ENCODE results near the gene PALB2.

Gene PALB2

DNA sequence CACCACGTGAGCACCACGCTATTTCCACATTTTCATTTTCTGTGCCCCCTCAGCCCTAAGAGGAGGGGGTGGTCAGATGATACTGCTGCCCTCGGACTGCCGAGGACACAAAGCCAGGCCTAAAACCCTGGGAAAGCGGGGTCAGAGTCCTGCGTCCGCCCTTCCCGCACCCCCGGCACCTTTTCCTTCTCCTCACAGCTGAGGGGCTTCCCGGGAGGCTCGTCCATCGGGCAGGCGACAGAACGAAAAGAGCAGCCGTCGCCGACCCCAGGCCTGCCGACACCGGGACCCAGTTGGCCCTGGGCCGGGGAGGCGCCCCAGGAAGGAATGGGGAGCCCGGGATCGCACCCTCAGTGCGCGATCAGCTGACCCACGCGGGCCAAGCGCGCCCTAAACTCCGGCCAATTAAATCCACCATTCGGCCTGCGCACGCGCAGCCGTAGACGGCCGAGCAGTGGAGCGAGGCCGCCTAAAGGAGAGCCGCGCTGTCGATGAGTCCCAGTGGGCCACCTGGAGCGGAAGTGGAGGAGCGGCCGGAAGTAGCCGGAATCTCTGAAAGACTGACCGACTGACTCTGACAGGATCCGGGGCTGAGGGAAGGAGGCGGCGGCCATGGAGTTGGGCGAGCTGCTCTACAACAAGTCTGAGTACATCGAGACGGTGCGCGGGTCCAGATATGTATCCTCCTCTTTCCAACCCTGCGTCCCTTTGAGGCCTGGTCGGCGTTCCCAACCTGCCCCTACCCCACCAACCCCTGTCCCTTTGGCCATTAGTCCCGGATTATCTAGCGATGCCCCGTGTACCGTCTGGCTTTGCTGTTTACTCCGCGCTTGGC, at the start of gene PALB2, which contains the start of gene DCTN5:
TSS of gene PALB2 (minus strand) at position 380 of the 835 bp plus-strand sequence. CDS start at position 227, 153 bp downstream.
TSS of gene DCTN5 (plus strand) at position 536 of the 835 bp plus-strand sequence. CDS start at position 613, 77 bp downstream.
- peak; percentile 70 for DNase-seq (ENCODE audit: low read depth)

DNA sequence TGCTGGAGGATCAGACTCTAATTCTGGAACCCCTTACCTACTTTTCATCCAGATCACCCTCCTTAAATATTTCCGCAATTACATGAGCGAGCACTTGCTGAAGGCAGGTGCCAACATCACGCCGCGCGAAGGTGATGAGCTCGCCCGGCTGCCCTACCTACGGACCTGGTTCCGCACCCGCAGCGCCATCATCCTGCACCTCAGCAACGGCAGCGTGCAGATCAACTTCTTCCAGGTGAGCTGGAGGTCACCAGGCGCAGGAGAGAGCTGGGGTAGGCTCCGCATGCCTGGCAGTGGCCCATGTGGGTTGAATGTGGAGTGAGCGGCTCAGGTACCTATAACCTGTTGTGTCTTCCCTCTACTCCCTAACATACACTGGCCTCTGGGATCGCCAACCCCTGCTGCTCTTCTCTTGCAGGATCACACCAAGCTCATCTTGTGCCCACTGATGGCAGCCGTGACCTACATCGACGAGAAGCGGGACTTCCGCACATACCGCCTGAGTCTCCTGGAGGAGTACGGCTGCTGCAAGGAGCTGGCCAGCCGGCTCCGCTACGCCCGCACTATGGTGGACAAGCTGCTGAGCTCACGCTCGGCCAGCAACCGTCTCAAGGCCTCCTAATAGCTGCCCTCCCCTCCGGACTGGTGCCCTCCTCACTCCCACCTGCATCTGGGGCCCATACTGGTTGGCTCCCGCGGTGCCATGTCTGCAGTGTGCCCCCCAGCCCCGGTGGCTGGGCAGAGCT, 48.5 kb upstream of the PALB2 start:
- DNase-seq (ENCODE audit: low read depth) = no peak

DNA sequence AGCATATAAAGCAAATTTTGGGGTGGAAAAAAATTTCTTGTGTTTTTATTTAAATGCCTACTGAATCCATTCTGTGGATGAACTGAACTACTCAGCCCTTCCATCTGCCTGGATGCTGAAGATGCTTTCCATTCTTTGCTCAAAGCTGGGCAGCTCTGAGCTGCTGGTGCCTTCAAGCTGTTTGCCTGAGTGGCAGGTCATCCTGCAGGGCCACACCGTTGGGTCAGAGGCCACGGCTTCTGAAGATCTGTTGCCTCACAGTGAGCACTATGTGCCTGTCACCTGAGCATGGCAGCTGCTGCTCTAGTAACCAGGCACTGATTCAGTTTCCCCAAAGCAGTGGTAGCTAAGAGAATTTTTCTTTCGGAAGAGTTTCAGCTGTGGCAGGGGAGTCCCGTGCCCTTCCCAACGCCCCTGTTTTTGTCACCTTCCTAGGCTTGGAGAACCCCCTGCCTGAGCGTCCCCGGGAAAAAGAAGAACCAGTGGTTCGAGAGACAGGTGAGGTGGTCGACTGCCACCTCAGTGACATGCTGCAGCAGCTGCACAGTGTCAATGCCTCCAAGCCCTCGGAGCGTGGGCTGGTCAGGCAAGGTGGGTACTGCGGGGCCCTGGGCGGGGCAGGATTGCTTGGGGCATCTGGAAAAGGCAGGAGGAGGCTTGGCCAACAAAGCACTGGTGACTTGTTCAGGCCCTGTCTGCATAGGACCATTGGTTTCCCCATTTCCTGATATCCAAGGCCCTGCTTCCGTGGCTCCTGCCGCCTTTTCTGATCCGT, 46.1 kb upstream of the PALB2 start:
- no peak for DNase-seq (ENCODE audit: low read depth)

DNA sequence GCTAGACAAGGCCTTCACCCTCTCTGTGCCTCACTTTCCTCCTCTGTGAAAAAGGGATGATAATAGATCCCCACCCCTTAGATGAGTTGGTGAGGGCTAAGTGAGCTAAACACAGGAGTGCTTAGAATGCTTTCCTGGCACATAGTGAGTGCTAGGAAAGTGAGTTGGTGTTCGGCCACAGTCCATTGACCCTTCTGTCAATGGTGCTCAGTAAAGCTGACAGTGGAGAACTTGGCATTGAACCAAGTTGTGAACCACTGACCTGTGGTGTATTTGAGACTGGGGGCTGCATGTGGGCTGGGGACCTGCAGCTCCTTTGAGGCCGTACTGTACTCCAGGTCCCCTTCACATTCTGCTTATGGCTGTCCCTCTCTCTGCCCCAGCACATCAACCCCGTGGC, 42.4 kb upstream of the PALB2 start:
- no peak for DNase-seq (ENCODE audit: low read depth)

DNA sequence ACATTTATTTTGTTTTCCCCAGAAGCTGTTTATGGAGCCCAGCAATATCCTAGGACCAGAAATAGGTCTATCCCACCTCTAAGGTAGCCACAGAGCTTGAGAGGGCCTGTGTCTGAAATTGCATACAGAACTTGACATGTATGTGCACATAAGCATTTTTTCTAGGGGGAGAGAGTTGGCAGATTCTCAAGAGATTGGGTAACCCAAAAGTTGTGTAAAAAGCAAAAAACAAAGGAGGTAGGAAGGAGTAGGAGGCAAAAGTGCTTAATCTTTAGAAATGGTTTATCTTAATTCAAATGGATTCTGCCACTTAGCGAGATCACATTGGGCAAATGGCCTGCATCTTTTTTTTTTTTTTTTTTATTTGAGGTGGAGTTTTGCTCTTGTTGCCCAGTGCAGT, 41.1 kb upstream of the PALB2 start:
- DNase-seq (ENCODE audit: low read depth) = no peak

DNA sequence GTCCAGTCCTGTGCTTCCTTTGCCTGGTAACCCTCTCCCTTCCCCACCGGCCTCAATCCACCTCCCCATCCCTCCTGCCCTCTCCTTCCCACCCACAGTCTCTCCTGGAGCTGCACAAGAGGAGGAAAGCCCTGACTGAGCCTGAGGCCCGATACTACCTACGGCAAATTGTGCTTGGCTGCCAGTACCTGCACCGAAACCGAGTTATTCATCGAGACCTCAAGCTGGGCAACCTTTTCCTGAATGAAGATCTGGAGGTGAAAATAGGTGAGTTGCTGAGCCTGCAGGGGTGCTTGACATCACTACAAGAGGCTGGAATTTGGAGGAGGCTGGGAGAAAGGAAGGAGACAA, 38.9 kb upstream of the PALB2 start:
- no peak for DNase-seq (ENCODE audit: low read depth)

DNA sequence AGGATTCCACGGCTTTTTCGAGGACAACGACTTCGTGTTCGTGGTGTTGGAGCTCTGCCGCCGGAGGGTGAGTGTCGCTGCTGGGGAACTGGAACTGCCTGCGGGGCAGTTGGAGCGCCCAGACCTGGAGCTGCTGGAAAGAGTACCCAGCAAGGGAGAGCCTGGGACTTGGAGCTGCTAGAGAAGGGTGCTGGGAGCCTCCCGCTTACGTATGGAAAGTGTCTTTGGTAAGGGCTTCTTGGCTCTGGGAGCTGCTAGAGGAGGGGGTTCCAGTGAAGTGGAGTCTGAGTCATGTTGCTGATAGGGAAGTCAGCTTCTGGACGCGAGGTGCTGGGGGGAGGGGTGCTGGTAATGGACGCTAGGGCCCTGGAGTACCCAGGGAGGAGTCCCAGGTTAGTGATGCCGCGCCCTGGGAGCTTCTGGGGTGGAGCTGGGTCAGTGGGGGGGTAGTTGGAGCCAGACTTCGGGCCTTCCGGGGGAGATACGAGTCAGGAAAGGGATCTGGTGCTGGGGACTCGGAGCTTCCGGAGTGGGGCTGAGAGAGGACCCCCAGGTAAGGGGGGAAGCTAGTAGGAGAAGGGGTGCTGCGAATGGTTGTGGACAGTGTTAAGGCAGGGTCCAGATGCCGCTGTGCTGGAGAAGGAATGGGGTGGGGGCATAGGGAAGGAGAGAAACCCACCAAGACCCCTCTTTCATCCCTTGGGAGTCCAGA, 38.3 kb upstream of the PALB2 start:
- DNase-seq (ENCODE audit: low read depth) = no peak

DNA sequence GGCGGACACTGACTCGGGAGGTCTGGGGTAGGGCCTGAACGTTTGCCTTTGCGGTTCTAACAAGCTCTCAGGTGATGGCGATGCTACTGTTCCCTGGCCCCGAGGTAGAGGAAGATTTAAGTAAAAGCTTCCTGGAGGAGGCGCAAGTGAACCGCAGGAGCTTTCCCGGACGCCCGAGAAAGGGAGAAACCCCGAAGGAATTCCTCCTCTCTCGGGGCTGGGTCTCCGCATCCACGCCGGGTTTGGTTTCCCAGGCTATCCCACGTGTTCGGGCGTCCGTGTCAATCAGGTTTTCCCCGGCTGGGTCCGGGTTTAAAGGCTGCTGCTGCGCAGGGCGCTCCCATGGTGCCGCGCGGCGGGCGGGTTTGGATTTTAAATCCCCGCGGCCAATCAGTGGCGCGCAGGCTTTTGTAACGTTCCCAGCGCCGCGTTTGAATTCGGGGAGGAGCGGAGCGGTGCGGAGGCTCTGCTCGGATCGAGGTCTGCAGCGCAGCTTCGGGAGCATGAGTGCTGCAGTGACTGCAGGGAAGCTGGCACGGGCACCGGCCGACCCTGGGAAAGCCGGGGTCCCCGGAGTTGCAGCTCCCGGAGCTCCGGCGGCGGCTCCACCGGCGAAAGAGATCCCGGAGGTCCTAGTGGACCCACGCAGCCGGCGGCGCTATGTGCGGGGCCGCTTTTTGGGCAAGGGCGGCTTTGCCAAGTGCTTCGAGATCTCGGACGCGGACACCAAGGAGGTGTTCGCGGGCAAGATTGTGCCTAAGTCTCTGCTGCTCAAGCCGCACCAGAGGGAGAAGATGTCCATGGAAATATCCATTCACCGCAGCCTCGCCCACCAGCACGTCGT, 37.5 kb upstream of the PALB2 start, which contains the start of gene PLK1:
TSS of gene PLK1 (plus strand) at position 460 of the 844 bp plus-strand sequence. CDS start at position 504, 44 bp downstream.
- no peak for DNase-seq (ENCODE audit: low read depth)

DNA sequence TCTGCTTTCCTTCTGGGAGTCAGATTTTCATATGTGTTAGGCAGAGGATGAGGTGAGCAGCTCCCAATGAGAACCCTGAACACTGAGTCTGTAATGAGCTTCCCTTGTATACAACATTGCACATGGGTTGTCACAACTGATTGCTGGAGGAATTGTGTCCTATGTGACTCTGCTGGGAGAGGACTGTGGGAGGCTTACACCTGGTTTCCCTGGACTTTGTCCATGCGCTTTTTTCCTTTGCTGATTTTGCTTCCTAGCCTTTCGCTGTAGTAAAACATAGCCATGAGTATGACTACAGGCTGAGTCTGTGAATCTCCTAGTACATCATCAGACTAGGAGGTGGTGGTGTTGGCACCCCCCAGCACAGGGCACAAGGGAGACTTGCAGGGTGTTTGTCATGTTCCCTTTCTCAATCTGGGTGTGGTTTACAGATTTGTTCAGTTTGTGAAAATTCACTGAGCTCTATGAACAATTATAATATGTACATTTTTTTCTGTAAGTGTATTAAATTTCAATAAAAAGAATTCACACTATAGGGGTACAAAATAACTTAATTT, 35.9 kb upstream of the PALB2 start:
- no peak for DNase-seq (ENCODE audit: low read depth)

DNA sequence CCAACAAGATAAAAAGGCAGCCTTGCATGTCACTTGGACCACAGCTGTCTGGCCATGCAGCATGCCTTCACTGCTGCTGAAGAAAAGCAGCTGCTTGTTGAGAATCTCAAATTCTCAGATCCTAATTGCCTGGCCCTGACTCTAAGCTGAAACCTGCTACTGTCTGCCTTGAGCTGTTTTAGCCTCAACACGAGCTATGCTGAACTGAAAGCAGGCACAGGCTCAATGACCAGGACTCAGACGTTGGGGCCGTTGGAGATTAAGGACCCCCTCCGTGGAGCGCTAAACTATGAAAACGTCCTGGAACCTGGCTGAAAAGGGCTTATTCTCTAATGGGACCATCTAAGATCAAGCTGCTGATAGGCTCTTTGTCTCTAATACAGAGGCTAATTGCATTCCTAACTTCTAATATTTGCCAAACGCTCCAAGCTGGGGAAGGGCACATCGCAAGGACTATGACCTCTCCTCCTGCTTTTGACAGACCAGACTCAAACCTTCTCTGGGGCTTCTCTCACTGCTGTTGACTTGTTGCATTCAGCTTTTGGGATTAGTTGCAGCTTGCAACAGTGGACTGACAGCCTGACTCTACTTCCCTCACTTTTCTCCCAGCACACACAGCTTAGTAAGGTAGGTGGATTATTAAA, 33.0 kb upstream of the PALB2 start:
- no peak for DNase-seq (ENCODE audit: low read depth)

DNA sequence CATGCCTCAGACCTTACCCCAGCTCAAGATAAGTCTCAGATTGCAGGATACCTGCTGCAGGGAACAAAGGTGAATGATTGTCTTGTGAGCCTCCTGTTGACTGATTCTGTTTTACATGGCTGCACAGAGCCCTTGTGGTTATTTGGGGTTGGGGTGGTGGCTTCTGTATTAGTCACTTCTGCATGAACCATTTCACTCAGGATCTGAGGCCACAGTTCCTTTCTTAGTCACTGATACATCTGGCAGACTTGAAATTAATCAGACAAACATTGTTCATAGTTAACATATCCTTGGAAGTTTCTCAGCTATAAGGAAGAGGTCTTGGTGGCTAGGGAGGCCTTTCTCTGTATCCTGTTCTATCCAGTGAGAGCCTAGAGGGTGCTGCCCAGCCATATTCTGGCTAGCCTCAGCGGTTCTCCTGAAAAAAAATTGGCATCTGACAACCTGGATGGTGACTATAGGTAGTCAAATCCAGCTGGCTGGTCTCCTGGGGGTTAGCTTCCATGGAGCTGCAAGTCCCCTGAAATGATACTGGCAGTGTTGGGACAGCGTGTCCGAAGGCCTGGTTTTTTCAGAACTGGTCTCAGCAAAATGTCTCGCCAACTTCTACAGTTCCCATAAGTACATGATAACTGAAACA, 29.1 kb upstream of the PALB2 start:
- peak; percentile 67 for DNase-seq (ENCODE audit: low read depth)

DNA sequence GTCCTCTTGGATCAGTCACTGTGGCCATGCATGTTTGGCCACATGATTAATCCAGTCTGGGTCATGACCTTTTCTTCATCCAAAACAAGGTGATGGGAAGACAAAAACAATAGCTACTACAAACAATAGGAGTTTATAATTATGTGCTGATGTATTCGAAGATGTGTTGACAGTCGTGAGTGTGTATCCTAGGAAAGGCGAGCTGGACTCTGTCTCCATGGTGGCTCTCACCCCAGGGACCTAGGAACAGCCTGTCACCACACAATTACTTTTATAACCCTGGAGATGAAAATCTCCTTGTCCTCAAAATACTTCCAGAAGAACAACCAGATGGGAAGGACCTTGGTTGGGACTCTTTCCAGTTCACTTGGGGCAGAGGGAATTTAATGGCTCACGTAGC, 27.8 kb upstream of the PALB2 start:
- no peak for DNase-seq (ENCODE audit: low read depth)

DNA sequence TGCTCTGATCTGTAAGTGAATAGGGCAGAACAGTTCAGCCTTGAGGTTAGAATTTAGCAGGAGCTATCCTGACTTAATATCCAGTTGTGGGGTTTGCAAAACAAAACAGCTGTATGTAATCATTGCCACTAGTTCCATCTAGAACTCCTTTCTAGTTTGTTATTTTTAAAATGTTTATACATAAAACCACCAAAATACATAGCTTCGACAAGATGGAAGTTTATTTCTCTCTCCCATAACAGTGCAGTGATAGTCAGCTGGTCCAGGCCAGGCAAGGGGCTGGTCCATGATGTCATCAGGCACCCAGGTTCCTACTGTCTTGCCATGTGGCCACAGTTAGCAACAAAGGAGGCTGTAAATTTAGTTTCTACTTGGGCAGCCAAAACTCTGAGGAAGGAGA, 27.1 kb upstream of the PALB2 start:
- no peak for DNase-seq (ENCODE audit: low read depth)

DNA sequence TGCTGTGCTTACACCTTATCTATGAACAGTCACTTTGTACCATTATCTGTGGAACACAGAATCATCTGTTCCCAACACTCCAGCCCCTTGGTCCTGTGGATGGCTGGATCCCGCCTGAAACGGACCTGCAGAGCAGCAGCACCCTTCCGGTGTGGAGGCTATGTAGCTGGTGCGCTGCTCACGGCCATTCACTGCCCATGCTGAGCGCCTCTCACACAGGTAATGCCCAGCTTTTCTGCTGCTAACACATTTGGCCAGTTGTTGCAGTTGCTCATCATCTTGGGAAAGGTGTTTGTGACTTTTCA, 26.2 kb upstream of the PALB2 start:
- DNase-seq (ENCODE audit: low read depth) = no peak

DNA sequence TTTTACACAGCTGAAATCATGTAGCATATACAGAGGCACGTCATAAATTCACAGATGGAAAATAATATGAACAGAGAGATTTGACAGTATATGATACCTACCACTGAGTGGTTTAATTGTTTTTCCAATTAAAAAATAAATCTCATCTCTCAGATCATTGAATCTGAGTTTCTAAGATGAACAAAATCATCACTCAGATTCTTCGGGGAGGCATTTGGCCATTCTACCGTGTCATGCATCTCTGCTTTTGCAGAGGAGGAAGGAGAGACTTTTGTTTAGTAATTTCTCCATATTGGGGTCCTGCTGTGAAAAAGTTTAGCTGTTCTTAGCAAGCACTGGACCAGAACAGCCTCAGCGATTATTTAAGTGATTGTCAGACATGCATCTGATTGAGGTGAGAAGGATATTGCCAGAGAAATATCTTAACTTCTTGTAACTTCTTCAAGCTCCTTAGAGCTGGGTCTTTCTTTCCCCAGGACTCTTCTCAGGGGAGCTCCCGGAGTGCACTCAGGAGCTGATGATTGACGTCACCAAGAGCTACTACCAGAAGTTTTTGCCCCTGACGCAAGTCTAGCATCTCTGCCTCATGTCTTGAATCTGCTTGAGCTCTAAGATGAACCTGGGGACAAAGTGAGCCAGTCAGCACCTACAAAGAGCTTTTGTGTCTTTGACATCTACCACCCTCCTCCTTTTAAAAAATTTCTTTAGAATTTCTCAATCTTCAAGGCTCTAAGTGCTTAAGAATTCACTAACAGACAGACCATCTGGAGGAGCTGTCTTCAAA, 25.7 kb upstream of the PALB2 start:
- DNase-seq (ENCODE audit: low read depth) = no peak

DNA sequence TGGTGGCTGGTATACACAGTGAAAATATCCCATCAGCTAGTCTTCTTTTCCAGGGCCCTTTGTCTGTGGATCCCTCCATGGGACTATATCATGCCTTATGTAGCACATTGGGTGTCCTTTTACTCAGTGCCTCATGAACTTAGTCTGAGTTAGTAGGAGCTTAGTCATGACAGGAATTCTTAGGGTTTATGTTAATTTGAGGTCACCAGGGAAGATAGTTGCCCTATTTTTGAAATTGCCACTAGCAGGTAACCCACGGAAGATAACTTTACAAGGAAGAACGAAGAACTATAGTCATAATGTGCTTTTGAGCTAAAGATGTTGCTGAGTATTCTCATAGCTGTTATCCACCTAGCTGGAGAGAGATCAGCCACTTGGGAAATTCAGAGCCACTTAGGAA, 22.8 kb upstream of the PALB2 start:
- no peak for DNase-seq (ENCODE audit: low read depth)

DNA sequence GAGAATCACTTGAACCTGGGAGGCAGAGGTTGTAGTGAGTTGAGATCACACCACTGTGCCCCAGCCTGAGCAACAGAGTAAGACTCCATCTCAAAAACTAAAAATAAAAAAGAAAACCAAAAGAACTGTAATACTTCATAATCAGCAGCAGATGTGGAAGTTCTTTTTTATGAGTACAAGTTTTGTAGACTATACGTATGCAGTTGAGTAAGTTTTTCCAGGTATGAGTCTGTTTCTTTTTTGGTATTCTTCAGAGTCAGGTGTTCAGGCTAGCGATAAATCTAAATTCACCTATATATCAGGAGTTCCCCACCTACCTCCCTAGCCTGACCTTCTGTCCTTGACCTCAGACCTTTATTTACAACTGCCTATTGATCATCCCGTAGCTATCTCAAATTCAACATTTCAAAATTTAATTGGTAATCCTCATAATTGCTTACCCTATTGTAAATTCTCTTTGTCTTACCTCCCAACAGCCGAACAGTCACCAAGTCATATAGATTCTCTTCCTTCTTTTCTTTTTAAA, 10.9 kb upstream of the PALB2 start:
- DNase-seq (ENCODE audit: low read depth) = no peak

DNA sequence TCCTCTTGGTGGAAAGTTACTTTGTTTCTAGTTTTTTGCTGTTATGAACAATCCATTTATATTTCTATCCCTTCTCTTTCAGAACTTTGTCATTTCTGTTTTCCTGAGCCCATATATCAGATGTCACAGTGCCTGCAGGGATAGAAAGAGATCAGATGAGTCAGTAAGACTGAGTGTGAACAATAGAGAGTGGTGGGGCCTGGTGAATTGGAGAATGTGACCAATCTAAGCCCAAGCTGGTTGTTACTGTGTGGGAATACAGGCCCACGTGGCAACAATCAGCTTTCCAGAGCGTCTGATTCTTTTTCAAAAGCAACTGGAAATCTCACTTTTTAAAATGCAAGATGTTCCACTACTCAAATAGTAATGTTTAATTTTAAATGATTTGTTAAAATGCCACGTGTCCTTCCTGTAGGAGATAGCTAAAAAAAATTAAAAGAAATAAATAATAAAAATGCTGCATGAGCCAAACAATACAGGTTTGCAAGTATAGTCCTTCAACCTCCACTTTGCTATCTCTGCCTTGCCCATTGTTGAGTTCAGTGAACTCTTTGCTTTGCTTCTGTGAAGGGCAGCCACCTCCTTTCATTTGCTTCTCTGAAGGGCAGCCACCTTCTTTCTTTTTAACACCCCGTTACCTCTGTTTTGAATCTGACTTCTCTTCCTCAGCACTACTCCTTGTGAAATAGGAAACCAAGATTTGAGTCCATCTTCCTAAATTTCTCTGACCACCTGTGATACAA, 9.7 kb upstream of the PALB2 start:
- DNase-seq (ENCODE audit: low read depth) = no peak

All from non-pigmented ciliary epithelial cell (primary cell).